Forelimb muscle (tissue), 1 donor: Measurements from ENCODE around the gene DARS2. TPM values are rescaled to one million over a fixed set of nuclear protein-coding genes. Genes with fewer than 3 reads are reported as not detected.
"Not testable (repeated sequence)": the region's sequence is repeated elsewhere in the genome, so short reads cannot be mapped to it uniquely, and the experiment has no call there.

Experiments used
- DNase-seq: peaks from one replicate; pipeline ENCODE4 v3.0.0-alpha.2; 2013; ENCODE audit warnings: low read depth
- polyA plus RNA-seq: library from polyadenylated mRNA; unstranded; fragments of 120-200 nt; gene quantifications from one replicate; pipeline ENCODE4 v1.2.1, GENCODE V29; 2013; ENCODE audit not compliant: insufficient read length

DARS2 gene
- polyA plus RNA-seq, 1 donor = 12.7 TPM

DNA sequence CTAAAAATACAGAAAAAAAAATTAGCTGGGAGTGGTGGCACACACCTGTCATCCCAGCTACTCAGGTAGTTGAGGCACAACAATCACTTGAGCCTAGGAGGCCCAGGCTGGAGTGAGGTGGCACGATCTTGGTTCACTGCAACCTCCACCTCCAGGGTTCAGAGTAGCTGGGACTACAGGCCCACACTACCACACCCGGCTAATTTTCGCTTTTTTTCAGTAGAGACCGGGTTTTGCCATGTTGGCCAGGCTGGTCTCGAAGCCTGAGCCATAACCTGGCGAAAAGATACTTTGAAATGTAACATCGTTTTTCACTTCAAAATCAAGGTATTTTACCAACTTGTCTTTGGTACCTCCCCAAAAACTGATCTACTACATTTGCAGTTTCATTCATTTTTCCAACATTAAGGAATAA lies 37.3 kb downstream of the DARS2 start:
- no peak for DNase-seq

DNA sequence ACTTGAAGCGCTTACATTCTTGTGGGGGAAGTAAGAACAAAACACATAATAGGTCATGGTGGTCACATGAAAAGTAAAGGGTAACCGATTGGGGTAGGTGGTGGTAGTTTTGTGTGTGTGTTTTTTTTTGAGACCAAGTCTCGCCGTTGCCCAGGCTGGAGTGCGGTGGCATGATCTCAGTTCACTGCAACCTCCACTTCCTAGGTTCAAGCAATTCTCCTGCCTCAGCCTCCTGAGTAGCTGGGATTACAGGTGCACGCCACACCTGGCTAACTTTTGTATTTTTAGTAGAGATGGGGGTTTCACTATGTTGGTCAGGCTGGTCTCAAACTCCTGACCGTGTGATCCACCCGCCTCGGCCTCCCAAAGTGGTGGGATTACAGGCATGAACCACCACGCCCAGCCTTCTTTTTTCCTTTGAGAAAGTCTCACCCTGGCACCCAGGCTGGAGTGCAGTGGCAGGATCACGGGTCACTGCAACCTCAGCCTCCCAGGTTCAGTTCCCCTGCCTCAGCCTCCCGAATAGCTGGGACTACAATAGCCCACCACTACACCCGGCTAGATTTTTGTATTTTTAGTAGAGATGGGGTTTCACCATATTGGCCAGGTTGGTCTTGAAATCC lies 37.8 kb downstream of the DARS2 start:
- DNase-seq = not testable (repeated sequence)

DNA sequence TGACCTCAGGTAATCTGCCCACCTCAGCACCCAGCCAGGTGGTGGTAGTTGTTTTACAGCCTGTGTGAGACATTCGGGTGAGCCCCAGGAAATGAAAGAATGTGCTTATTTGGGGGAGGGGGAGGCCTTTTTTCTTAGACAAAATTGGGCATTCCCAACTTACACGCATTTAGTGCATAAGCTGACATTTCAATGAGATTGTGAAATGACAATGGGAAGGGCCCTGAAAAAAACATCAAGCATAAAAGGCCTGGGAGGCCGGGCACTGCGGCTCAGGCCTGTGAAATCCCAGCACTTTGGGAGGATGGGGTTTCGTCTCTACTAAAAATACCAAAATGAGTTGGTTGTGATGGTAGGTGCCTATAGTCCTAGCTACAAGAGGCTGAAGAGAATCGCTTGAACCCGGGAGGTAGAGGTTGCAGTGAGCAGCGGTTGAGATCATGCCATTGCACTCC lies 38.3 kb downstream of the DARS2 start:
- DNase-seq = no peak

DNA sequence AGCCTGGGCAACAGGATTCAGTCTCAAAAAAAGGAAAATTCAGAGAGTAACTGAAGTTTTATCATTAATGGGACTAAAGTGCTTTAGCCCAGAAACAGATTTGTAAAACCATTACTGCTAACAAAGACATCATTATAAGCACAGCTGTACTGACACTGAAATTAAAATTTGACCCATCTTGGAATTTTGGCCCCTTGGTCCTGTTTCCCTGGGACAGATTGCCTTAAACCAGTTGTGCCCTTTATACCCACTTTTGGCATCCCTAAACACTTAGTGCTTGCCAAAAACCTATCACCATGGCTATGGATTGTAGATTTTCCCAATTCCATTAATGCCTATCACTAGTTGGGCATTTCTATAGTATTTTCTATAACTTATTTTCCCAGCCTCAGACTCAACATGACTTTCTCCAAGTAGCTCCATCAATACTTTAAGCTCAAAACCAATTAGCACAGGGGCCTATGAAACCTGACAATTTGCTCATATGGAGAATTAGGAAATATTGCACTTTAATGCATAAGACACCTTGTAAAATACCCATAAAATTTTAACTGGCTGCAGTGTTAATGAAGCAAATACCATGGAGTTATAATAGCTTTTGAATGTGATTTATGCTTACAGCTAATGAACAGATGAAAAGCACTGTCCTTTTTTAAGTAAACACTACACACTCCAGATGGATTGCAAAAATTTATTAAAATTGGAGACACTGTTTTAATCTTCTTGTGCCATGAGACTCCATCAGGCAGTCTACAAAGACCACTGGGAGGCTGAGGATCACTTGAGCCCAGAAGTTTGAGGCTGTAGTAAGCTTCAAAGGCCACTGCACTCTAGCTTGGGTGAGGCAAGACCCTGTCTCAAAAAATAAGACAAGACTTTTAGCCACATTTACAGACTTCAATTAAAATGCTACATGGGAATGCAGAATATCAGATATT lies 39.0 kb downstream of the DARS2 start:
- no peak for DNase-seq

DNA sequence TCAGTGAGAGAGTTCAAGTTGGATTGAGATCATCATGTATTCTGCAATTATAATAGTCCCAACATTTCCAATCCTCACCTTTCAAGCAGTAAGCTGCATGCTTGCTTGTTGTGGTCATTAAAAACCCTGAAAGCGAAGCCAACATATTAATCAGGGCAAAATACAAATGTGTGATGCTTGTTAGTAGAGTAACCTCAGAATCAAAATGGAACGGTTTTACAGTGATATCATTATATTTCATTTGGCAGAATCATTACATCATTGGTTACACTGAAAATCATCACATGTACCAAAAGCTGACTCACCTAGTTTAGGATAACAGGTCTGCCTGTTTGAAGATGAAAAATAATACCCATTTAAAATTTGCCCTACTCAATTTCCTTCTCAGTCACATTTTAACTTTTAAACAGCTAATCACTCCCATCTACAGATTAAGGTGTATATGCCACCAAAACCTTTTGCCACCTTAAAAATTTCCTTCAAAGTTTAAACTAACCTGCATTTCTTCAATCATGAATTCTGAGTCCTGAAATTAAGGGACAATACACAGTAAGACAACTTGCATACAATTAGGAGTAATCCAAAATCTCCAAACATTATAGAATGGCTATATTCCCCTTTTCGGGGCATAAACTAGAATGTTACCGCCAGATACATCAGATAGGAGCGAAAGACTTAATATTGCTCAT lies 39.9 kb downstream of the DARS2 start:
- DNase-seq = no peak

DNA sequence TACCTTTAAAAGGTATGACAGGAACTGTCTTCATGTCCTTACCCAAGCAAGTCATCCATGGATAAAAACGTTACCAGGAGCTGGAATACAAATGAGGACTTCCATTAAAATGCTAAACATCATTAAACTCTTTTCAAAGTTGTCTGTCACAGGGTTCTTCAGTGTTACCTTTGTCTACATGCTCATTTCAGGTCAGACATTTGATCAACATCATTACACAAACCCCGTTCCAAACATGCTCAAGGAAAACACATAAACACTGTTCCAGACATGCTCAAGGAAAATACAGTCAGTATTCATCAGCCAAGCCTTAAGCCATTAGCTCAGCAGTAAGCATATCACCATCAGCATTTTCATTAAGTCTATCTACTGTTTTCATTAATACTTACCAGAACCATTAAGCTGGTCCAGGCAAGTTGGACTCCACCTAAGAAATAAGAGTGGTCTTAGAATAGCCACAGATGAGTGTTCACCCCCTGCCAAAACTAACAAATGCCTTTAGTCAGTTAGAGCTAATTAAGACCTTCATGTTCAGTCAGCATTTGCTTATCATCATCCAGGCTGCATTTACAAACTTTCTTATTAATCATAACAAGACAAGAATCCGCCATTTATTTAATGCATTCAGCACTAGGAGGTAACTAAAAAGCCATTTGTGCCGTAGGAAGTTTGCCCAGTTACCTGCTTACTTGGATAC lies 41.1 kb downstream of the DARS2 start:
- DNase-seq = no peak

DNA sequence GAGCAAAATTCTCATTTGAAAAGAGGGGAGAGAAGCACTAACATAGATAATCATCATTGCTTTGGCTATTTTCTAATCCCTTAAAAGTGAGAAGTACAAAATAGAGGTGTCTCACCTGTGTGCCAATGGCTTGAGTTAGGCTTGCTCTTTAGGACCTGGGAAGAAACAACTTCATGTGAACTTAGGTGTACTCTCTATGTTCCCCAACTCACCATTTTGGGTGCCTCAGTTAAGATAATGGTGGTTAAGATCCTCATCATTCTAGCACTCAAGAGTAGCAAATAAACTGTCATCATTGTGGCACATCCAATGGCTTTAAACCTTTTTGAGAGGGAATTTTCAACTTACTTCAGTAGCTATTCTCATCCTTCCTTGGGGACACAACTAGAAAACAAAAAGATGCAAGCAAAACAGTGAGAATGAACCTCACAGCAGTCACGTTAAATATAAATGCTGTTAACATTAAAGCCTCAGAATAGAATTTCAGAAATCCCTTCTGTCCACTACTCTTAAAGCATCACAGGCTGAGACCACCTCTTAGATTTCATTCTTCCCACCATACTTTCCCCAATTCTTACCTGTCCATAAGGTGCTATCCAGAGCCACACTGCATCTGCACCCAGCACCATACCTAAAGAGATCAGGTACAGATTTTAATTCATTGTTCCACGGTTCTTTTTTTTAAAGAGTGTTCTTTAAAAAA lies 42.1 kb downstream of the DARS2 start:
- DNase-seq = no peak

DNA sequence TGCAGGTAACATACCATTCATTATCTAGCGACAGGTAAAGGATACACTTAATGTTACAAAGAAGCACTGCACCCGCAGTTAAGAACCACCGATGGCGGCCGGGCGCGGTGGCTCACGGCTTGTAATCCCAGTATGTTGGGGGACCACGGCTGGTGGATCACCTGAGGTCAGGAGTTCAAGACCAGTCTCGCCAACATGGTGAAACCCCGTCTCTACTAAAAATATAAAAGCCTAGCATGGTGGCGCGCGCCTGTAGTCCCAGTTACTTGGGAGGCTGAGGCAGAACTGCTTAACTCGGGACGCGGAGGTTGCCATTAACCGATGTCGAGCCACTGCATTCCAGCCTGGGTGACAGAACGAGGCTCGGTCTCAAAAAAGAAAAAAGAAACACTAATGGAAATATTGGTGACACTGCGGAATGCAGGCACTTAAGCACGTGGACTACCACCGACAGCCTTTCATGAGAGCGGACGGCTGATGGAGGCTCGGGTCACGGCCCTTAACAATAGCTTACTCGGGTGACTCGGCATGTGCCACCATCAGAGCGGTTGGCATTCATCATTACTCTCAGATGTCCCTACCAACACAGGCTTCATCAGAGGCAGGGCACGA lies 42.8 kb downstream of the DARS2 start:
- DNase-seq = no peak

DNA sequence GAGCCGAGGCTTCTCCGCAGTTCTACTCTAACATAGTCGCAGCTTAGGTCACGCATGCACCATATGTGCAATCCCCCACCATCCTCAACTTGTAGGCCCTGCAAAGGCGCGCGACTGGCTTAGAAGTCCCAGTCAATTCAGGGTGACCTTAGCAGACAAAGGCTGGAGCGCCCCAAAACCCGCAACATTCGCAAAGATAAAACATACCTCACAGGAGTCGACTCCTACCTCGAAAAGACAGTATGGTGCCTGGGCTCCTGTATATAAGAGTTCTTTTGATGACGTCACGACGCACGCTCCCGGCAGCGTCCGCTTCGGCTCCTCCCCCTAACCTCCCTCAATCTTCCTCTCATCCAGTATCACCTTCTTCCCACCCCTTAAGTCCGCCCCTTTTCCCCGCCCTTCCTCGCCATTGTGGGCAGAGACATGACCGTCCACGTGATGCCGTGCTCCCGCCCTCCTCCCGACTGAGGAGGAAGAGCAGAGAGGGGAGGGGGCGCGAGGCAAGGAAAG lies 43.3 kb downstream of the DARS2 start, which contains the start of gene GAS5:
TSS of gene GAS5 (minus strand) at position 237 of the 513 bp plus-strand sequence.
- peak; percentile 99 for DNase-seq

DNA sequence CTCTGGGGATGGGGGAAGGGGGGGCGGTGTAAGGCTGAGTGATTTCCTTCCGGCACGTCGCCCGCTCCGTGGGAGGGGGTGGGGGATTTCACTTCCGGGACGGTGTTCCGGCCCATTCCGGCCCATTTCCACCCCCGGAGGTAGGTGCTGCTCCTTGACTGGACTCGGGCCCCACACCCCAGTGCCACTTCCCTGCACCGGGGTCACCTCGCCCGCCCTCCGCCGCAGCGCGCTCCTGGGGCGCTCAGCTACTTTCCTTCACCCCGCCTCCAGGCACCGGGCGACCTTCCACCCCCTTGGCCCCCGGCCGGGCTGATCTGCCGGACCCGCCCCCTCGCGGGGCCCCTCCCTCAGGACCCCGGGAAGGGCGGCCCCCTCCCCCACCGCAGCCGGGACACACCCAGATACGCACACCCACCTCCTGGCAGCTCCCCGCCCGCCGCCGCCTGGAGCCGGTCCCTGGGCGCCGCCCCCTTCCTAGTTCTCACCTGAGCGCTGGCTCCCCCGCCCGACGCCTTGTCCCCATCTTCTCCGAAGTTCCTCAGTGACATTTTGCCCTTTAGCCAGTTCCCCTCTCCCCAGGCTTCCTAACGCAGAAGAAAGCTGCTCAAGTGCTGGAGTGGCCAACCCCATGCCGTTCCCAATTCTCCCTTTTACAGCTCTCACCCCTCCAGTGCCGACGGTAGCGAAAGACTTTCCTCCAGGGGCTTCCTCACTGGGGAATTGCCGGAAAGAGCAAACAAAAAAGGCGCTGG lies 44.0 kb downstream of the DARS2 start, which contains the start of gene ZBTB37:
TSS of gene ZBTB37 (plus strand) at position 115 of the 755 bp plus-strand sequence. CDS start 1,846 bp downstream, outside the sequence.
- DNase-seq = no peak

DNA sequence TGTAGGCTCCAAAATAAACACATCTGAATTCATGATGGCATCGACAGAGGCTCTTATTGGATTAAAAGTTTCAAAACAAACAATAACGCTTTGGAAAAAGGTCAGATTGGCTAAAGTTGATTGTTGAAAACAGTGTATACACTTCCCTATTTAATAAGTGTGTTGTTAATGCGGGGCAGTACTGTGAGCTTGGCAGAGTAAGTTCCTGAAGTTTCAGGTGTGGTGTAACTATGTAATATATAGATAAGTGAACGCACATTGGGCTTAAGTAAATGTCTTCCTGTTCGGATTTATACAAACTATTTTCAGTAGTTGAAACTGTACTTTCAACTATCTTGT lies 44.5 kb downstream of the DARS2 start:
- no peak for DNase-seq

DNA sequence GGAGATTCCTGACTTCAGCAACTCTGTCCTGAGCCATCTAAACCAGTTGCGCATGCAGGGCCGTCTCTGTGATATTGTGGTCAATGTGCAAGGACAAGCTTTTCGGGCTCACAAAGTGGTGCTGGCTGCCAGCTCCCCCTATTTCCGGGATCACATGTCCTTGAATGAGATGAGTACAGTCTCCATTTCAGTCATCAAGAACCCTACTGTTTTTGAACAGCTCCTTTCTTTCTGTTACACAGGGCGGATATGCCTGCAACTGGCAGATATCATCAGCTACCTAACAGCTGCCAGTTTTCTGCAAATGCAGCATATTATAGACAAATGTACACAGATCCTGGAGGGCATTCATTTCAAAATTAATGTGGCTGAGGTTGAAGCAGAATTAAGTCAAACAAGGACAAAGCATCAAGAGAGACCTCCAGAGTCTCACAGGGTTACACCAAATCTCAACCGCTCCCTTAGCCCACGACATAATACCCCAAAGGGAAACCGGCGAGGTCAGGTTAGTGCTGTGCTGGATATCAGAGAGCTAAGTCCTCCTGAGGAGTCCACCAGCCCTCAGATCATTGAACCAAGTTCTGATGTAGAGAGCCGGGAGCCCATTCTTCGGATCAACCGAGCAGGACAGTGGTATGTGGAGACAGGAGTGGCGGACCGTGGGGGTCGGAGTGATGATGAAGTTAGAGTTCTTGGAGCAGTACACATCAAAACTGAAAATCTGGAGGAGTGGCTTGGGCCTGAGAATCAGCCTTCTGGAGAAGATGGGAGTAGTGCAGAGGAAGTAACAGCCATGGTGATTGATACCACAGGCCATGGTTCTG lies 46.0 kb downstream of the DARS2 start:
- no peak for DNase-seq

DNA sequence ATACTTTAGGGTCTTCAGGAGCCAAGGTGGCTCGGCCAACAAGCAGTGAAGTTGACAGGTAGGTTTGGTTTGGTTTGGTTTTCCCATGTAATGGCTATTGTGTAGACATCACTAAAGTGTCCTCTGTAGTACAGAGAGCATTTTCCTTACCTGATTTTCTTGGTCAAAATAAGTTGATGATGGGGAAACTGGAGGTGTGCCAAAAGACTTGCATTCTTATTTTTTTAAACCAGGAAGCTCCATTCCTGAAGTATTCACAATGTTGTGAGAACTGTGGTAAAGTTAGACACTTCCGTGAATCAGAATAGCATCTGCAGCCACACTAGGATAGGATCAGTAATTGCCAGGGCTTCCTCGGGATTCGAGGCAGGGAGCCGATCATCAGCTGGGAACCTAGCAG lies 46.6 kb downstream of the DARS2 start:
- no peak for DNase-seq

DNA sequence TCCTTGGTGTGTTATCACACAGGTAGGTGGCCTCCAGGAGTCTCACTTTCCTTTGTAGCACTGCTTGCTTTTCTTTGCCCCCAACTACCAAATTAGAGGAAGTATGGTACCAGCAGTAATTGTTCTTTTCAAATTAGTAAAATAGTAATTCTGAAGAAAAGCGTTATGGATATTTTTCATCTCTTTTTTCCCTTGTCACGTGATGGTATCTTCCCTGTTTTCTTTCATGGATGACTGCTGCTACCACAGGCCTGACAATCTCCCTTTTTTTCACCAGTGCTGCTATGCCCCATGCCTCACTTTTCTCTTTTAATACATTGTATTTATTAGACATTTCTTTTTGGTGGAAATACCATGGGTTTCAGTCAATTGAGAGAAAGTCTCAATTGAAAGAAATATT lies 47.0 kb downstream of the DARS2 start:
- no peak for DNase-seq

DNA sequence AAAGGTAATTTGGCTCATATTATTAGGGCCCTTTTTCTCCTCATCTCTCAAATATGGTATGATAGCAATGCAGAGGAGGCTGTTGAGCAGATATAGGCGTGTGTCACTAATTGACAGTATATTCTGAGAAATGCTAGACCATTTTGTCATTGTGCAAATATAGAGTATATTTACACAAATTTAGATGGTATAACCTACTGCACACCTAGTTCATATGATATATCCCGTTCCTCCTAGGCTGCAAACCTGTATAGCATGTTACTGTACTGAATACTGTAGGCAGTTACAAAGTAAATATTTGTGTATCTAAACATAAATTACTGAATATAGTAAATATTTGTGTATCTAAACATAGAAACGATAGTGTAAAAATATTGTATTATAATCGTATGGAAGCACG lies 52.3 kb downstream of the DARS2 start:
- no peak for DNase-seq

DNA sequence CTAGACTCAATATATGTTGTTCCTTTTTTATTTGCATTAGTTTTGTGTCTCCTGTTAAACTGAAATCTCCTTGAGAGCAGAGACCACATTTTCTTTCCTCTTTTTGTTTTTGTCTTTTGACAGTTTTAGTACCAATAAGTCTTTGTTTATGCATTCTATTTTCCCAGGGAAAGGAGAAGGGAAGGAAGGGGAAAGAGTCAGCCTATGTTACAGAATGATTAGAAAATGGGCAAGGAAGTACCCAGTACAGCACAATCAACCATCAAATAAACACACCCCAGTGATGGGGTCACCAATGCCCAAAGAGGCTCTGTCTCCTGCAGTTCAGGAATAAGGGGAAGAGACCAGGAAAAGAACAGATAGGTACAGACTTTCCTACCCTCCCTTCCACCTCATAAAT lies 53.8 kb downstream of the DARS2 start:
- DNase-seq = no peak

DNA sequence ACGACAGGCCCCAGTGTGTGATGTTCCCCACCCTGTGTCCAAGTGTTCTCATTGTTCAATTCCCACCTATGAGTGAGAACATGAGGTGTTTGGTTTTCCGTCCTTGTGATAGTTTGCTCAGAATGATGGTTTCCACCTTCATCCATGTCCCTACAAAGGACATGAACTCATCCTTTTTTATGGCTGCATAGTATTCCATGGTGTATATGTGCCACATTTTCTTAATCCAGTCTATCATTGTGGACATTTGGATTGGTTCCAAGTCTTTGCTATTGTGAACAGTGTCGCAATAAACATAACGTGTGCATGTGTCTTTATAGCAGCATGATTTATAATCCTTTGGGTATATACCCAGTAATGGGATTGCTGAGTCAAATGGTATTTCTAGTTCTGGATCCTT lies 56.6 kb downstream of the DARS2 start:
- DNase-seq = not testable (repeated sequence)

DNA sequence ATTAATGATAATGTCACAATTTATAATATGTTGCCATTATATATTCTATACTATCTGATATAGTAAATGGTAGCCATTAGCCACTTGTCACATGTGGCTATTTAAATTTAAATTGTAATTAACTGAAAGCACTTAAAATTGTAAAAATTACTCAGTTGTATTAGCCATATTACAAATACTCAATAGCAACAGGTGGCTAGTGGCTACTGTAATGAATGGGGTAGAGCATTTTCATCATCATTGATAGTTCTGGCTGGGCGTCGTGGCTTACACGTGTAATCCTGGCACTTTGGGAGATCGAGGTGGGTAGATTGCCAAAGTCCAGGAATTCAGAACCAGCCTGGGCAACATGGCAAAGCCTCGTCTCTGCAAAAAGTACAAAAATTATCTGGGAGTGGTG lies 60.2 kb downstream of the DARS2 start:
- no peak for DNase-seq
